ENCODE measurements around the gene RNF5.
A peak's percentile ranks its signal among the peaks of the same experiment; 100 is the strongest.

The RNF5 gene

GRCh38 chr6:32146687-32147086 is 31.5 kb upstream of the RNF5 start:
- Mint-ChIP-seq H3K27ac (peak overlapping the region; percentile 45), H3K27me3 (ENCODE audit: low read depth, poor library complexity) (peaks cover 54% of the 10 kb centered on the region), H3K36me3 (ENCODE audit: low read depth) (peaks cover 11% of the 10 kb centered on the region), H3K9me3 (peaks cover 8% of the 10 kb centered on the region), H3K4me1 (peaks cover 60% of the 10 kb centered on the region), H3K4me3 (peak overlapping the region; percentile 44)
- no peak for DNase-seq
- TF ChIP-seq, protein P1, sequence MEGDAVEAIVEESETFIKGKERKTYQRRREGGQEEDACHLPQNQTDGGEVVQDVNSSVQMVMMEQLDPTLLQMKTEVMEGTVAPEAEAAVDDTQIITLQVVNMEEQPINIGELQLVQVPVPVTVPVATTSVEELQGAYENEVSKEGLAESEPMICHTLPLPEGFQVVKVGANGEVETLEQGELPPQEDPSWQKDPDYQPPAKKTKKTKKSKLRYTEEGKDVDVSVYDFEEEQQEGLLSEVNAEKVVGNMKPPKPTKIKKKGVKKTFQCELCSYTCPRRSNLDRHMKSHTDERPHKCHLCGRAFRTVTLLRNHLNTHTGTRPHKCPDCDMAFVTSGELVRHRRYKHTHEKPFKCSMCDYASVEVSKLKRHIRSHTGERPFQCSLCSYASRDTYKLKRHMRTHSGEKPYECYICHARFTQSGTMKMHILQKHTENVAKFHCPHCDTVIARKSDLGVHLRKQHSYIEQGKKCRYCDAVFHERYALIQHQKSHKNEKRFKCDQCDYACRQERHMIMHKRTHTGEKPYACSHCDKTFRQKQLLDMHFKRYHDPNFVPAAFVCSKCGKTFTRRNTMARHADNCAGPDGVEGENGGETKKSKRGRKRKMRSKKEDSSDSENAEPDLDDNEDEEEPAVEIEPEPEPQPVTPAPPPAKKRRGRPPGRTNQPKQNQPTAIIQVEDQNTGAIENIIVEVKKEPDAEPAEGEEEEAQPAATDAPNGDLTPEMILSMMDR (IDR thresholded peaks at IDR 0.05) = no peak

GRCh38 chr6:32147401-32148132 is 30.6 kb upstream of the RNF5 start:
- H3K4me3 Mint-ChIP-seq = peak overlapping the region; percentile 77
- H3K4me1 Mint-ChIP-seq = peaks cover 62% of the 10 kb centered on the region
- H3K36me3 Mint-ChIP-seq (ENCODE audit: low read depth) = peaks cover 11% of the 10 kb centered on the region
- no peak overlapping the region for H3K27ac Mint-ChIP-seq
- peaks cover 60% of the 10 kb centered on the region for H3K27me3 Mint-ChIP-seq (ENCODE audit: low read depth, poor library complexity)
- DNase-seq = no peak
- peaks cover 8% of the 10 kb centered on the region for H3K9me3 Mint-ChIP-seq
- TF ChIP-seq, protein P1 (IDR thresholded peaks at IDR 0.05) = no peak

- Mint-ChIP-seq H3K27me3 (ENCODE audit: low read depth, poor library complexity) (peaks cover 64% of the 10 kb centered on the region), H3K36me3 (ENCODE audit: low read depth) (peaks cover 11% of the 10 kb centered on the region), H3K9me3 (peaks cover 8% of the 10 kb centered on the region), H3K4me3 (peak overlapping the region; percentile 77), H3K27ac (no peak overlapping the region), H3K4me1 (peaks cover 70% of the 10 kb centered on the region)
- DNase-seq = no peak
- TF ChIP-seq, protein P1 (IDR thresholded peaks at IDR 0.05) = no peak
Observed at GRCh38 chr6:32148289-32149091, 29.7 kb upstream of the RNF5 start.

DNA sequence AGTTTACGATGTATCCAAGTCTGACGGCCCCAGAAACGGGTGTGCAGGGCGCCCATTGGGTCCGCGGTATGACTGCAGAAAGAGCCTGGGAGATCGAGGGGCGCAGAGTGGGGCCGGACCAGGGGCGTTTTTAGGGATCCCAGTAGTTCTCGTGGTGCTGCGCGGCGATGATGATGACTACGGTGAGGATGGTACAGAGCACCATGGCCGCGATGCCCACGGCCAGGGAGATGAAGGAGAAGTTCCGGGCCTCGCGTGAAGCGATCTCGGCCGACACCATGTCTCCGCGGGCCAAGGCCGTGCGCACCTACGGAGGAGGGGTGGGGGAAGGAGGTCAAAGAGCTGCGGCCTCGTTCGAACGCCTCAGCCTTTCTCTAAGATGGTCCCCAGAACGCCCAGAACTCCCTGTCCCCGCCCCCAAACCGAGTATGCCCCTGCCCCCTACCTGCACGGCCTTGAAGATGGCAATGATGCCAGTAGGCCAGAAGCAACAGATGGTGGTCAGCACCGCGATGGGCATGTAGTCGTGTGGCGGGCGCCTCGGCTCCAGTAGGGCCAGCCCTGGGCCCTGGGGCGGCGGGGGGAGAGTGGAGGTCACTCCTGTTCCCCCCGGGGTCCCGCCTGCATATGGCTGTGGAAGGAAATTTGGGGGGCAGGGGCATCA is 29.0 kb upstream of the RNF5 start:
- peaks cover 8% of the 10 kb centered on the region for H3K9me3 Mint-ChIP-seq
- no peak overlapping the region for H3K27ac Mint-ChIP-seq
- TF ChIP-seq, protein P1 (IDR thresholded peaks at IDR 0.05) = no peak
- peaks cover 64% of the 10 kb centered on the region for H3K27me3 Mint-ChIP-seq (ENCODE audit: low read depth, poor library complexity)
- DNase-seq = no peak
- H3K4me3 Mint-ChIP-seq = peak overlapping the region; percentile 77
- peaks cover 75% of the 10 kb centered on the region for H3K4me1 Mint-ChIP-seq
- H3K36me3 Mint-ChIP-seq (ENCODE audit: low read depth) = peaks cover 11% of the 10 kb centered on the region

DNA sequence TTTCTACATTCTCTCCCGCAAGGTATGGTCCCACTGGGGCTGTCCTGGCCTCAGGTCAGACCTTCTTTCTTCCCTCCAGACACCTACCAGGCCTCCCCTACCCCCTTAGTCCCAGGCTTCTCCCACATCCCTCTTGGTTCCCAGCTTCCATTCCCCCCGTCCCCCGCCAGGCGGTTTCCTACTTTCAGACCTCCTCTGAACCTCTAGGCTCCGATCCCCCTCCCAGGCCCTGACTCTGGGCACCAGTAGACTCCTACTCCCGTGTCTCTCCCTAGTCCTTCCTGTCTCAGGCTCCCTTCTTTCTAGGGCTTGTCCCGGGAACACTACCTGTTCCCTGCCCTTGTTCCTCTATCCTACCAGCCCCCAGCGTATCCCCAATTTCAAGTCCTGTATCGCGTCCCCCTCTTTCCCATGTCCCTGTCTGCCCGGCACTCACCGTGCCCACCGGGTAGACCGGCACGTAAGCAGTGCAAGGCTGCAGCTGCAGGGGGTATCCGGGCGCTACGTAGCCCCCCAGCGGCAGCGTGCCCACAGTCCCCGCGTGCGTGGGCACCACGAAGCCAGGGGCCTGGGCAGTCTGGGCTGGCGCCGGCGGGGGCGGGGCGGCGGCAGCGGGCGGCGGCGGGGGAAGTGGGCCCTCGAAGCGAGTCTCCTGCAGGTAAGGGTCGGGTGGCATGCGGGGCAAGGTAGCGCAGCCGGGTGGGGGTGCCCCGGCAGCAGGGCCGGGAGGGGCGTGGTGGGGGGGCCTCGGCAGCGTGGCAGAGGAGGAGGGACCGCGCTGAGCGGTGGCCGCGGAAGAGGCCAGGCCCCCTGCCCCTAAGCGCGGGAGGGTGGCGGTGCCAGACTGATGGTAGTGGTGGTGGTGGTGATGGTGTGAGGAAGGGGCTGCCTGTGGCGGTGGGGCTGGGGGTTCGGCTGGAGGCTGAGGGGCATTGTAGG is 28.0 kb upstream of the RNF5 start:
- peaks cover 85% of the 10 kb centered on the region for H3K4me1 Mint-ChIP-seq
- H3K27ac Mint-ChIP-seq = no peak overlapping the region
- DNase-seq = no peak
- H3K36me3 Mint-ChIP-seq (ENCODE audit: low read depth) = peaks cover 12% of the 10 kb centered on the region
- peaks cover 8% of the 10 kb centered on the region for H3K9me3 Mint-ChIP-seq
- H3K27me3 Mint-ChIP-seq (ENCODE audit: low read depth, poor library complexity) = peaks cover 64% of the 10 kb centered on the region
- TF ChIP-seq, protein P1 (IDR thresholded peaks at IDR 0.05) = no peak
- H3K4me3 Mint-ChIP-seq = peak overlapping the region; percentile 95
